Spleen (tissue), 11 donors: ENCODE measurements around the gene MAGI2. TPM values are rescaled to one million over a fixed set of nuclear protein-coding genes. Genes with fewer than 3 reads are reported as not detected.

Source experiments
- DNase-seq: peaks from one replicate; pipeline ENCODE4 v3.0.0-alpha.2; 2020
- H3K27ac ChIP-seq, 8 donors: fragments of 200-600 bp; sonication (generic) in 7 of 8; 1 replicate in 4 of 8; 2 replicates in 4 of 8; pipeline versions ENCODE4 v1.5.0 to v1.8.0; 2016 to 2021; ENCODE audit warnings: inconsistent platforms in 4 of 8, mild to moderate bottlenecking in 4 of 8, moderate library complexity in 1 of 8
- H3K27me3 ChIP-seq, 7 donors: fragments of 200-600 bp; sonication (generic) in 6 of 7; replicated peaks in 1 of 7; 1 replicate in 4 of 7; 2 replicates in 3 of 7; pipeline versions ENCODE4 v1.5.0 to v1.8.0; 2016 to 2021; ENCODE audit warnings: inconsistent platforms in 3 of 7, mild to moderate bottlenecking in 1 of 7
- H3K36me3 ChIP-seq, 6 donors: fragments of 200-600 bp; sonication (generic) in 5 of 6; 1 replicate in 4 of 6; 2 replicates in 2 of 6; pipeline versions ENCODE4 v1.5.0 to v1.8.0; 2016 to 2021; ENCODE audit warnings: inconsistent platforms in 2 of 6
- H3K4me1 ChIP-seq, 6 donors: fragments of 200-600 bp; sonication (generic) in 5 of 6; 1 replicate in 3 of 6; 2 replicates in 3 of 6; pipeline versions ENCODE4 v1.5.0 to v1.8.0; 2016 to 2021; ENCODE audit warnings: inconsistent platforms in 3 of 6
- H3K4me3 ChIP-seq, 8 donors: fragments of 200-600 bp; sonication (generic) in 7 of 8; 1 replicate in 4 of 8; 2 replicates in 4 of 8; pipeline versions ENCODE4 v1.5.0 to v1.8.0; 2016 to 2021; ENCODE audit warnings: inconsistent platforms in 4 of 8, mild to moderate bottlenecking in 4 of 8, moderate library complexity in 2 of 8
- H3K9me3 ChIP-seq, 8 donors: fragments of 200-600 bp; sonication (generic) in 7 of 8; 1 replicate in 4 of 8; 2 replicates in 4 of 8; pipeline versions ENCODE4 v1.5.0 to v1.8.0; 2016 to 2021; ENCODE audit warnings: inconsistent platforms in 4 of 8
- POLR2A ChIP-seq, 3 donors: fragments of 450-650 bp; IDR thresholded peaks; one replicate each; pipeline ENCODE4 v1.5.1; 2017; ENCODE audit warnings: antibody characterized with exemption in 3 of 3, mild to moderate bottlenecking in 1 of 3
- POLR2AphosphoS5 ChIP-seq, 3 donors: sonication (generic); formaldehyde crosslinking; IDR thresholded peaks; one replicate each; pipeline ENCODE4 v1.5.1; 2017; ENCODE audit warnings: antibody characterized with exemption in 3 of 3
- WGBS, 5 donors: extraction: QIAGEN DNeasy Blood & Tissue Kit in 3 of 5; methylation state at CpG; one replicate each; pipeline versions ENCODE4 v1.1.5 to v1.1.7; 2013 to 2018; 5-methylcytosine and 5-hydroxymethylcytosine counted together
- intact Hi-C: fragments of 100-400 bp; cut with DNase I; formaldehyde crosslinking; loops from one replicate; pipeline ENCODE4 v1.15.0; 2023; ENCODE audit warnings: low total_unique reads
- polyA plus RNA-seq, 3 donors: library from polyadenylated mRNA; stranded (reverse); fragments of 200-250 nt; gene quantifications; one replicate each; pipeline ENCODE4 v1.2.1, GENCODE V29; 2013
- total RNA-seq, 7 donors: library from RNA; depleted of rRNA in 3 of 7; stranded (reverse); fragments of >200 nt in 3 of 7; fragmentation: NEBNext Ultra II Directional in 4 of 7; extraction: Animal tissue kit (Norgen Biotek cat#: 25700) in 4 of 7; gene quantifications; one replicate each; pipeline versions ENCODE4 v1.1.0 to v1.2.1, GENCODE V29; 2016 to 2021
- TF ChIP-seq, protein P1 (sequence below), 11 experiments: fragments of 200-600 bp in 7 of 11; fragments of 450-650 bp in 4 of 11; sonication (generic) in 4 of 11; IDR thresholded peaks in 8 of 11; conservative IDR thresholded peaks in 3 of 11; 1 replicate in 7 of 11; 2 replicates in 4 of 11; pipeline versions ENCODE4 v1.4.0 to v1.8.0; 2016 to 2021; ENCODE audit warnings: antibody characterized with exemption in 11 of 11, inconsistent platforms in 4 of 11, mild to moderate bottlenecking in 1 of 11
- donor health status: healthy with polysubstance abuse.
- donor health status: DM: no; HTN: no; CAD: no; lungs with moderate emphysema.
- donor health status: DM: no; HTN: no; CAD: no.
- donor health status: Bipolar disorder and iron deficiency.
- donor health status: healthy.
- donor health status: DM: no; HTN: no; CAD: no.
- donor health status: DM: yes; HTN: yes; CAD: no.

The MAGI2 gene
- total and polyA plus RNA-seq, 10 donors = 0.74 to 18.1 (median 11.1) TPM

- peaks cover 0 to 5% (median 0%) of the 10 kb centered on the region in 6 donors for H3K36me3 ChIP-seq
- H3K4me3 ChIP-seq = no peak overlapping the region
- intact Hi-C loops = no loop called here
- no peaks in the 10 kb centered on the region for H3K9me3 ChIP-seq
- DNase-seq = no peak
- peaks cover 0 to 25% (median 12%) of the 10 kb centered on the region in 6 donors for H3K4me1 ChIP-seq
- TF ChIP-seq, protein P1, sequence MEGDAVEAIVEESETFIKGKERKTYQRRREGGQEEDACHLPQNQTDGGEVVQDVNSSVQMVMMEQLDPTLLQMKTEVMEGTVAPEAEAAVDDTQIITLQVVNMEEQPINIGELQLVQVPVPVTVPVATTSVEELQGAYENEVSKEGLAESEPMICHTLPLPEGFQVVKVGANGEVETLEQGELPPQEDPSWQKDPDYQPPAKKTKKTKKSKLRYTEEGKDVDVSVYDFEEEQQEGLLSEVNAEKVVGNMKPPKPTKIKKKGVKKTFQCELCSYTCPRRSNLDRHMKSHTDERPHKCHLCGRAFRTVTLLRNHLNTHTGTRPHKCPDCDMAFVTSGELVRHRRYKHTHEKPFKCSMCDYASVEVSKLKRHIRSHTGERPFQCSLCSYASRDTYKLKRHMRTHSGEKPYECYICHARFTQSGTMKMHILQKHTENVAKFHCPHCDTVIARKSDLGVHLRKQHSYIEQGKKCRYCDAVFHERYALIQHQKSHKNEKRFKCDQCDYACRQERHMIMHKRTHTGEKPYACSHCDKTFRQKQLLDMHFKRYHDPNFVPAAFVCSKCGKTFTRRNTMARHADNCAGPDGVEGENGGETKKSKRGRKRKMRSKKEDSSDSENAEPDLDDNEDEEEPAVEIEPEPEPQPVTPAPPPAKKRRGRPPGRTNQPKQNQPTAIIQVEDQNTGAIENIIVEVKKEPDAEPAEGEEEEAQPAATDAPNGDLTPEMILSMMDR (IDR thresholded peaks at IDR 0.05 in 8 of 11, conservative IDR thresholded peaks at IDR 0.05 in 3 of 11) = no peak
- no peak for TF ChIP-seq POLR2AphosphoS5 (IDR thresholded peaks at IDR 0.05)
- no peak for TF ChIP-seq POLR2A (IDR thresholded peaks at IDR 0.05)
- H3K27ac ChIP-seq = no peak overlapping the region
- H3K27me3 ChIP-seq = peaks cover 0 to 19% (median 6%) of the 10 kb centered on the region in 7 donors
These were observed 5.3 kb upstream of the MAGI2 start for GRCh38 chr7:79458796-79459195.

DNA sequence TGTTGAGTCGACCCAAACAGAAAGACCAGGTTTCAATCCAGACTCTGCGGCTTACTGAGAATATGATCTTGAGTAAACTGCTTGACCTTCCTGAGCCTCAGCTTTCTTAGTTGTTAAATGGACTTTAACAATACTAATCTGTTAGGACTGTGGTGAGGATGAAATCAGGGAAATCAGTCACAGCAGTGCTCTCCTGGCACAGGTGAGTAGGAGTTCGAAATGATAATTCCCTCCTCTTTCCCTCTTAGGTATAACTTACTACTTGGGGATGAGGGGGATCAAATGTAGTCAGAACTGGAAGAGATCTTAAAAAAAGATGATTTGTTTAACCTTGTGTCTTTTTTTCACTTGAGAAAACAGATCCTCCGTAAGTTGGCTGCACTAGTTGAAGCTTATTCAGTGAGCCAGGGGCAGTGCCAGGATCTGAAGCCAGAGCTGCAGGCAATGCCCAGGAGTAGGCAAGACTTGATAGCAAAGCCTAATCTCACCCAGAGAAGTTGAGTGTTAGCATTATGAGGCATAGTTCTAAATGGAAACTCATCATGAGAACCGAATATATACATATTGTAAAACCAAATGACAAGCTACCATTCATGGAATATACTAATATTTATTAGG lies 1.8 kb upstream of the MAGI2 start:
- Histone ChIP-seq H3K4me3 (peak overlapping the region in 5 of 8 donors; percentile 45 to 72 (median 53)), H3K27me3 (peaks cover 0 to 45% (median 10%) of the 10 kb centered on the region in 7 donors), H3K4me1 (peaks cover 0 to 43% (median 16%) of the 10 kb centered on the region in 6 donors), H3K36me3 (peaks cover 0 to 5% (median 0%) of the 10 kb centered on the region in 6 donors), H3K9me3 (no peaks in the 10 kb centered on the region), H3K27ac (peak overlapping the region in 1 of 8 donors; percentile 96)
- TF ChIP-seq POLR2AphosphoS5 (IDR thresholded peaks at IDR 0.05) = no peak
- TF ChIP-seq POLR2A (IDR thresholded peaks at IDR 0.05) = no peak
- TF ChIP-seq, protein P1 (IDR thresholded peaks at IDR 0.05 in 8 of 11, conservative IDR thresholded peaks at IDR 0.05 in 3 of 11) = no peak
- 75 to 82% (median 81%) methylated on average over 5 of the region's 5 CpGs for WGBS, 5 donors
- intact Hi-C loops = no loop called here
- DNase-seq = no peak

DNA sequence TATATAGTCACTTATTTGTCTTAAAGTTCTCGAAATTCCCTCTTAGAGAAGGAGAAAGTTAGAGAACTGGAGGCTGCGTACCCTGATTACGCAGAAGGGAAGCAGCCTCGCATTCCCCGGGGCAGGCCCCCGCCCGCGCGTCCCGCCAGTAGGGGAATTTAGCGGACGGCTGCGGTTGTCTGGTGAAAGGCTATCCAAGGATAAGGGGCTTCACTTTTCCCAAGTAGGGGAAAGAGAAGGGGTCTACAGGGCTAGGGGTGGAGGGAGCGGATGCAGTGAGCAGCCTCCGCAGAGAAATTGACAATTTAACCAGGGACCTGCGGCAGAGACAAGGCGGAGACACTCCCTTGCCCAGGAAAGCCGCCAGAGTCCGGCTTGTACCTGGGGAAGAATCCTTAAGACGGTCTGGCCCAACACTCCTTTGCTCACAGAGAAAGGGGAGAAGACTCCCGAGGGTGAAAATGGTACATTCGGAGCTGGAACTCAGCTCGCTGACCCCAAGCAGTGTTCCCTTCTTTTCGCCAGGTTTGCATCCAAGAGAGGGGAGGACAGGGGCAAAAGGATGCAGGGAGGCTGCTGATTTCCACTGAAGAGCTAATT lies 994 bp upstream of the MAGI2 start:
- peaks cover 0 to 45% (median 10%) of the 10 kb centered on the region in 7 donors for H3K27me3 ChIP-seq
- peaks cover 0 to 43% (median 16%) of the 10 kb centered on the region in 6 donors for H3K4me1 ChIP-seq
- 10 to 15% (median 12%) methylated on average over 24 of the region's 24 CpGs for WGBS, 5 donors
- H3K9me3 ChIP-seq = no peaks in the 10 kb centered on the region
- peaks cover 0 to 2% (median 0%) of the 10 kb centered on the region in 6 donors for H3K36me3 ChIP-seq
- H3K4me3 ChIP-seq = peak overlapping the region; percentile 45 to 72 (median 49)
- intact Hi-C loops = no loop called here
- peak overlapping the region; percentile 82 to 96 (median 92) for H3K27ac ChIP-seq
- peak; percentile 72 for DNase-seq
- no peak for TF ChIP-seq POLR2A (IDR thresholded peaks at IDR 0.05)
- TF ChIP-seq POLR2AphosphoS5 (IDR thresholded peaks at IDR 0.05) = no peak
- TF ChIP-seq, protein P1 (IDR thresholded peaks at IDR 0.05 in 8 of 11, conservative IDR thresholded peaks at IDR 0.05 in 3 of 11) = no peak

- intact Hi-C loops = no loop called here
- H3K36me3 ChIP-seq = no peaks in the 10 kb centered on the region
- H3K9me3 ChIP-seq = no peaks in the 10 kb centered on the region
- no peak for DNase-seq
- peaks cover 0 to 45% (median 10%) of the 10 kb centered on the region in 7 donors for H3K27me3 ChIP-seq
- WGBS, 5 donors = 1 to 4% (median 1%) methylated on average over 5 to 6 of the region's 6 CpGs
- H3K4me3 ChIP-seq = peak overlapping the region; percentile 45 to 72 (median 49)
- peak overlapping the region; percentile 82 to 96 (median 92) for H3K27ac ChIP-seq
- TF ChIP-seq POLR2A (IDR thresholded peaks at IDR 0.05) (no peak), POLR2AphosphoS5 (IDR thresholded peaks at IDR 0.05) (no peak)
- TF ChIP-seq, protein P1 (IDR thresholded peaks at IDR 0.05 in 8 of 11, conservative IDR thresholded peaks at IDR 0.05 in 3 of 11) = no peak
- peaks cover 0 to 43% (median 16%) of the 10 kb centered on the region in 6 donors for H3K4me1 ChIP-seq
These were observed 255 bp downstream of the MAGI2 start for GRCh38 chr7:79453266-79453557.
